ENCODE measurements around the gene TF.

TF gene

DNA sequence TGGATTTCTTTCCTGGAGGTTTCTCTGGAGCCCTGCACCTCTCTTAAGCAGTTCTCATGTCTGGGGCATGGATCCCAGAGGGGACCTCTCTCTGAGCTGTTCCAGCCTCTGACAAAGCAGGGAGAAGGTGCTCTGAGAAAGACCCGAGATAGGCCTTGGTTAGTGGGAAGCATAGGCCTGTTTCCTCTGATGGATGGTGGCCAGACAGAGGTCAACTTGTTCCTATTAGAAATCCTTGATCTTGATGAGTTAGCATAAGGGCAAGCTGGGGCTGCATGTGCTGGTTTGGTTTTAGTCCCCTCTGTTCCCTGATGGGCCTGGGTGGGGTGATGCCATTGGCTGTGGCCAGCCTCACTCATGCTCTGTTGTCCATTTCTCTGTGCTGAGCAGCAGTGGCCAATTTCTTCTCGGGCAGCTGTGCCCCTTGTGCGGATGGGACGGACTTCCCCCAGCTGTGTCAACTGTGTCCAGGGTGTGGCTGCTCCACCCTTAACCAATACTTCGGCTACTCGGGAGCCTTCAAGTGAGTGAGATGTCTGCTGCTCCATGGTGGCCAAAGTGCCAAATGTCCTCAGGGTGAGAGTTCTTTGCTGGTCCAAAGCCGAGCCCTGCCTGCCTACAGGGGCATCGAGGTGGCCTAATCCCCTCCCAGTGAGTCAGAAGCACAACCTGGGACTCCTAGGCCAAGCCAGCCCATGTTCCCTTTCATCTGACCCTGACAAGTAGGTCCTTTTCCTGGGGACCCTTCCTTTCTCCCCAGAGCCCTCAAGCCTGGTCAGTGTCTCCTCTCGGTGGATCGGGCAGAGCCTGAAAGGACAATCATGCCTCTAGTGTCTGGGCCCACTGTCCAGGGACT is 9.0 kb downstream of the TF start (continued):
- TF ChIP-seq, protein P1, sequence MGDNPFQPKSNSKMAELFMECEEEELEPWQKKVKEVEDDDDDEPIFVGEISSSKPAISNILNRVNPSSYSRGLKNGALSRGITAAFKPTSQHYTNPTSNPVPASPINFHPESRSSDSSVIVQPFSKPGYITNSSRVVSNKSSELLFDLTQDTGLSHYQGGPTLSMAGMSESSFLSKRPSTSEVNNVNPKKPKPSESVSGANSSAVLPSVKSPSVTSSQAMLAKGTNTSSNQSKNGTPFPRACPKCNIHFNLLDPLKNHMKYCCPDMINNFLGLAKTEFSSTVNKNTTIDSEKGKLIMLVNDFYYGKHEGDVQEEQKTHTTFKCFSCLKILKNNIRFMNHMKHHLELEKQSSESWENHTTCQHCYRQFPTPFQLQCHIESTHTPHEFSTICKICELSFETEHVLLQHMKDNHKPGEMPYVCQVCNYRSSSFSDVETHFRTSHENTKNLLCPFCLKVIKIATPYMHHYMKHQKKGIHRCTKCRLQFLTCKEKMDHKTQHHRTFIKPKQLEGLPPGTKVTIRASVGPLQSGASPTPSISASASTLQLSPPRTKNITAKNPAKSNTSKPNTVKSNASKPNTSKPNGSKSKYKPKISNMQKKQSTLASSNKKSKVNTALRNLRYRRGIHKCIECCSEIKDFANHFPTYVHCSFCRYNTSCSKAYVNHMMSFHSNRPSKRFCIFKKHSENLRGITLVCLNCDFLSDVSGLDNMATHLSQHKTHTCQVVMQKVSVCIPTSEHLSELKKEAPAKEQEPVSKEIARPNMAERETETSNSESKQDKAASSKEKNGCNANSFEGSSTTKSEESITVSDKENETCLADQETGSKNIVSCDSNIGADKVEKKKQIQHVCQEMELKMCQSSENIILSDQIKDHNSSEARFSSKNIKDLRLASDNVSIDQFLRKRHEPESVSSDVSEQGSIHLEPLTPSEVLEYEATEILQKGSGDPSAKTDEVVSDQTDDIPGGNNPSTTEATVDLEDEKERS (tag by site-specific recombination; IDR thresholded peaks at IDR 0.05), result no peak
- TF ChIP-seq ZNF660 (tag by site-specific recombination; IDR thresholded peaks at IDR 0.05) (no peak), ZNF654 (tag by site-specific recombination; IDR thresholded peaks at IDR 0.05; ENCODE audit: low read depth) (no peak), SCRT2 (tag by site-specific recombination; IDR thresholded peaks at IDR 0.05) (no peak), ZNF155 (tag by site-specific recombination; IDR thresholded peaks at IDR 0.05) (no peak), ZNF776 (tag by site-specific recombination; IDR thresholded peaks at IDR 0.05; ENCODE audit: borderline replicate concordance) (no peak), ZNF624 (tag by site-specific recombination; IDR thresholded peaks at IDR 0.05) (no peak), SP7 (tag by site-specific recombination; IDR thresholded peaks at IDR 0.05) (no peak), HOXA7 (CRISPR knock-in tag; IDR thresholded peaks at IDR 0.05; ENCODE audit: borderline replicate concordance) (no peak)
- TF ChIP-seq, protein P2, sequence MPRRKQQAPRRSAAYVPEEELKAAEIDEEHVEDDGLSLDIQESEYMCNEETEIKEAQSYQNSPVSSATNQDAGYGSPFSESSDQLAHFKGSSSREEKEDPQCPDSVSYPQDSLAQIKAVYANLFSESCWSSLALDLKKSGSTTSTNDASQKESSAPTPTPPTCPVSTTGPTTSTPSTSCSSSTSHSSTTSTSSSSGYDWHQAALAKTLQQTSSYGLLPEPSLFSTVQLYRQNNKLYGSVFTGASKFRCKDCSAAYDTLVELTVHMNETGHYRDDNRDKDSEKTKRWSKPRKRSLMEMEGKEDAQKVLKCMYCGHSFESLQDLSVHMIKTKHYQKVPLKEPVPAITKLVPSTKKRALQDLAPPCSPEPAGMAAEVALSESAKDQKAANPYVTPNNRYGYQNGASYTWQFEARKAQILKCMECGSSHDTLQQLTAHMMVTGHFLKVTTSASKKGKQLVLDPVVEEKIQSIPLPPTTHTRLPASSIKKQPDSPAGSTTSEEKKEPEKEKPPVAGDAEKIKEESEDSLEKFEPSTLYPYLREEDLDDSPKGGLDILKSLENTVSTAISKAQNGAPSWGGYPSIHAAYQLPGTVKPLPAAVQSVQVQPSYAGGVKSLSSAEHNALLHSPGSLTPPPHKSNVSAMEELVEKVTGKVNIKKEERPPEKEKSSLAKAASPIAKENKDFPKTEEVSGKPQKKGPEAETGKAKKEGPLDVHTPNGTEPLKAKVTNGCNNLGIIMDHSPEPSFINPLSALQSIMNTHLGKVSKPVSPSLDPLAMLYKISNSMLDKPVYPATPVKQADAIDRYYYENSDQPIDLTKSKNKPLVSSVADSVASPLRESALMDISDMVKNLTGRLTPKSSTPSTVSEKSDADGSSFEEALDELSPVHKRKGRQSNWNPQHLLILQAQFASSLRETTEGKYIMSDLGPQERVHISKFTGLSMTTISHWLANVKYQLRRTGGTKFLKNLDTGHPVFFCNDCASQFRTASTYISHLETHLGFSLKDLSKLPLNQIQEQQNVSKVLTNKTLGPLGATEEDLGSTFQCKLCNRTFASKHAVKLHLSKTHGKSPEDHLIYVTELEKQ (tag by site-specific recombination; IDR thresholded peaks at IDR 0.05; ENCODE audit: borderline replicate concordance), result no peak
- TF ChIP-seq, protein P3, sequence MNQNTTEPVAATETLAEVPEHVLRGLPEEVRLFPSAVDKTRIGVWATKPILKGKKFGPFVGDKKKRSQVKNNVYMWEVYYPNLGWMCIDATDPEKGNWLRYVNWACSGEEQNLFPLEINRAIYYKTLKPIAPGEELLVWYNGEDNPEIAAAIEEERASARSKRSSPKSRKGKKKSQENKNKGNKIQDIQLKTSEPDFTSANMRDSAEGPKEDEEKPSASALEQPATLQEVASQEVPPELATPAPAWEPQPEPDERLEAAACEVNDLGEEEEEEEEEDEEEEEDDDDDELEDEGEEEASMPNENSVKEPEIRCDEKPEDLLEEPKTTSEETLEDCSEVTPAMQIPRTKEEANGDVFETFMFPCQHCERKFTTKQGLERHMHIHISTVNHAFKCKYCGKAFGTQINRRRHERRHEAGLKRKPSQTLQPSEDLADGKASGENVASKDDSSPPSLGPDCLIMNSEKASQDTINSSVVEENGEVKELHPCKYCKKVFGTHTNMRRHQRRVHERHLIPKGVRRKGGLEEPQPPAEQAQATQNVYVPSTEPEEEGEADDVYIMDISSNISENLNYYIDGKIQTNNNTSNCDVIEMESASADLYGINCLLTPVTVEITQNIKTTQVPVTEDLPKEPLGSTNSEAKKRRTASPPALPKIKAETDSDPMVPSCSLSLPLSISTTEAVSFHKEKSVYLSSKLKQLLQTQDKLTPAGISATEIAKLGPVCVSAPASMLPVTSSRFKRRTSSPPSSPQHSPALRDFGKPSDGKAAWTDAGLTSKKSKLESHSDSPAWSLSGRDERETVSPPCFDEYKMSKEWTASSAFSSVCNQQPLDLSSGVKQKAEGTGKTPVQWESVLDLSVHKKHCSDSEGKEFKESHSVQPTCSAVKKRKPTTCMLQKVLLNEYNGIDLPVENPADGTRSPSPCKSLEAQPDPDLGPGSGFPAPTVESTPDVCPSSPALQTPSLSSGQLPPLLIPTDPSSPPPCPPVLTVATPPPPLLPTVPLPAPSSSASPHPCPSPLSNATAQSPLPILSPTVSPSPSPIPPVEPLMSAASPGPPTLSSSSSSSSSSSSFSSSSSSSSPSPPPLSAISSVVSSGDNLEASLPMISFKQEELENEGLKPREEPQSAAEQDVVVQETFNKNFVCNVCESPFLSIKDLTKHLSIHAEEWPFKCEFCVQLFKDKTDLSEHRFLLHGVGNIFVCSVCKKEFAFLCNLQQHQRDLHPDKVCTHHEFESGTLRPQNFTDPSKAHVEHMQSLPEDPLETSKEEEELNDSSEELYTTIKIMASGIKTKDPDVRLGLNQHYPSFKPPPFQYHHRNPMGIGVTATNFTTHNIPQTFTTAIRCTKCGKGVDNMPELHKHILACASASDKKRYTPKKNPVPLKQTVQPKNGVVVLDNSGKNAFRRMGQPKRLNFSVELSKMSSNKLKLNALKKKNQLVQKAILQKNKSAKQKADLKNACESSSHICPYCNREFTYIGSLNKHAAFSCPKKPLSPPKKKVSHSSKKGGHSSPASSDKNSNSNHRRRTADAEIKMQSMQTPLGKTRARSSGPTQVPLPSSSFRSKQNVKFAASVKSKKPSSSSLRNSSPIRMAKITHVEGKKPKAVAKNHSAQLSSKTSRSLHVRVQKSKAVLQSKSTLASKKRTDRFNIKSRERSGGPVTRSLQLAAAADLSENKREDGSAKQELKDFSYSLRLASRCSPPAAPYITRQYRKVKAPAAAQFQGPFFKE (tag by site-specific recombination; IDR thresholded peaks at IDR 0.05; ENCODE audit: borderline replicate concordance), result no peak

Measured in HEK293 (cell line).